GM12878 (cell line): ENCODE data around the gene SYT1. TPM values are rescaled to one million over a fixed set of nuclear protein-coding genes. Genes with fewer than 3 reads are reported as not detected.

ENCODE experiments used
- ATAC-seq: fragments of 200-7000 bp; cut with Tn5 transposase; 3 replicates; pipeline ENCODE4 v1.9.1; 2020; ENCODE audit warnings: mild to moderate bottlenecking, moderate library complexity
- BruUV-seq: library from RNA; stranded (reverse); fragments of 400-500 nt; replicated peaks from 2 replicates; lab custom pipeline; 2021; lab: Mats Ljungman, UMichigan
- CTCF ChIA-PET: fragments of 300-600 bp; sonication (Branson Sonifier 250); formaldehyde crosslinking; extraction: SDS; loops from one replicate; lab custom pipeline; 2021; ENCODE audit warnings: inconsistent platforms; lab: Yijun Ruan, JAX
- POLR2A ChIA-PET: fragments of 350-600 bp; formaldehyde crosslinking; extraction: SDS; loops from one replicate; lab custom pipeline; 2021; ENCODE audit warnings: inconsistent platforms; lab: Charles Lee
- RAD21 ChIA-PET: fragments of 300-600 bp; sonication (Branson Sonifier 250); formaldehyde crosslinking; loops from one replicate; lab custom pipeline; 2023; ENCODE audit warnings: antibody characterized with exemption; ENCODE audit not compliant: unreplicated experiment; lab: Charles Lee
- SMC1A ChIA-PET: fragments of 300-600 bp; sonication (Branson Sonifier 250); formaldehyde crosslinking; loops from one replicate; lab custom pipeline; 2023; ENCODE audit not compliant: unreplicated experiment, uncharacterized antibody; lab: Charles Lee
- DNase-seq: peaks from one replicate; pipeline ENCODE4 v3.0.0-alpha.2; 2011; ENCODE audit warnings: low read depth, low spot score
- FAIRE-seq: peaks from 3 replicates; lab custom pipeline; 2011; peaks lifted over from hg19 to GRCh38; lab: Jason Lieb, UNC
- H2AFZ ChIP-seq: 2 replicates; pipeline ENCODE4 v1.6.0; 2011; ENCODE audit warnings: low read depth, low read length, control low read depth; ENCODE audit not compliant: control insufficient read depth
- H3K27ac ChIP-seq: 2 replicates; pipeline ENCODE4 v1.5.1; 2011; ENCODE audit warnings: control low read depth; ENCODE audit not compliant: control insufficient read depth, insufficient read depth
- H3K27me3 ChIP-seq, 2 experiments: replicated peaks in 1 of 2; 2 replicates each; pipeline versions ENCODE4 v1.6.0 to v1.6.1; 2011; ENCODE audit warnings: low read length in 1 of 2; ENCODE audit not compliant: control insufficient read depth in 2 of 2, insufficient read depth in 2 of 2
- H3K36me3 ChIP-seq, 2 experiments: 2 replicates each; pipeline ENCODE4 v1.5.1; 2011; ENCODE audit warnings: low read length in 1 of 2; ENCODE audit not compliant: control insufficient read depth in 2 of 2, insufficient read depth in 2 of 2
- H3K4me1 ChIP-seq: 2 replicates; pipeline ENCODE4 v1.6.1; 2011; ENCODE audit warnings: mild to moderate bottlenecking, low read length, moderate library complexity, mixed read lengths; ENCODE audit not compliant: control insufficient read depth, insufficient read depth
- H3K4me2 ChIP-seq: 2 replicates; pipeline ENCODE4 v1.6.0; 2011; ENCODE audit warnings: control low read depth; ENCODE audit not compliant: control insufficient read depth, insufficient read depth
- H3K4me3 ChIP-seq: fragments of 200-600 bp; sonication (generic); 2 replicates; pipeline ENCODE4 v1.5.1; 2016
- H3K79me2 ChIP-seq: 2 replicates; pipeline ENCODE4 v1.6.0; 2011; ENCODE audit warnings: low read length; ENCODE audit not compliant: control insufficient read depth, insufficient read depth
- H3K9ac ChIP-seq: 2 replicates; pipeline ENCODE4 v1.8.0; 2011; ENCODE audit warnings: low read length, control low read depth, mixed read lengths; ENCODE audit not compliant: control insufficient read depth, insufficient read depth
- H3K9me3 ChIP-seq: replicated peaks from 3 replicates; pipeline ENCODE4 v1.5.1; 2011; ENCODE audit warnings: mild to moderate bottlenecking, low read length; ENCODE audit not compliant: control insufficient read depth, insufficient read depth
- H4K20me1 ChIP-seq: 2 replicates; pipeline ENCODE4 v1.6.0; 2011; ENCODE audit not compliant: control insufficient read depth, insufficient read depth
- ATF7 ChIP-seq: fragments of 450-650 bp; IDR thresholded peaks from 2 replicates; pipeline ENCODE4 v1.6.1; 2016; ENCODE audit warnings: low read depth, mild to moderate bottlenecking
- BCL11A ChIP-seq: IDR thresholded peaks from 2 replicates; pipeline ENCODE4 v1.6.1; 2011; ENCODE audit warnings: low read depth, low read length
- BRCA1 ChIP-seq: IDR thresholded peaks from 2 replicates; pipeline ENCODE4 v1.6.1; 2011; ENCODE audit warnings: low read depth, low read length, improper control_type of control experiment
- CREB1 ChIP-seq: IDR thresholded peaks from 2 replicates; pipeline ENCODE4 v1.6.1; 2012; ENCODE audit warnings: low read depth, mild to moderate bottlenecking, inconsistent platforms
- ELK1 ChIP-seq: IDR thresholded peaks from 2 replicates; pipeline ENCODE4 v1.6.1; 2012; ENCODE audit warnings: low read depth, low read length, improper control_type of control experiment
- EP300 ChIP-seq, 2 experiments: fragments of 150-350 bp in 1 of 2; IDR thresholded peaks; 2 replicates each; pipeline ENCODE4 v1.6.1; 2011 to 2012; ENCODE audit warnings: low read depth in 2 of 2, low read length in 2 of 2, borderline replicate concordance in 1 of 2, improper control_type of control experiment in 1 of 2, inconsistent platforms in 1 of 2; ENCODE audit not compliant: control insufficient read depth in 1 of 2
- FOXK2 ChIP-seq: fragments of 450-650 bp; IDR thresholded peaks from 2 replicates; pipeline ENCODE4 v1.6.1; 2017; ENCODE audit warnings: mild to moderate bottlenecking, moderate library complexity
- GATAD2B ChIP-seq: fragments of 450-650 bp; conservative IDR thresholded peaks from 2 replicates; pipeline ENCODE4 v1.6.1; 2017; ENCODE audit warnings: low read depth, mild to moderate bottlenecking, moderate library complexity
- IKZF2 ChIP-seq, 2 experiments: fragments of 450-650 bp; IDR thresholded peaks; 2 replicates each; pipeline ENCODE4 v1.6.1; 2017; ENCODE audit warnings: mild to moderate bottlenecking in 2 of 2, moderate library complexity in 2 of 2
- IRF3 ChIP-seq: fragments of 450-650 bp; IDR thresholded peaks from 2 replicates; pipeline ENCODE4 v1.6.1; 2014; ENCODE audit warnings: mild to moderate bottlenecking
- MEF2B ChIP-seq: fragments of 450-650 bp; IDR thresholded peaks from 2 replicates; pipeline ENCODE4 v1.6.1; 2018; ENCODE audit warnings: mild to moderate bottlenecking, moderate library complexity; ENCODE audit not compliant: partially characterized antibody, poor library complexity, severe bottlenecking
- NFXL1 ChIP-seq: fragments of 450-650 bp; IDR thresholded peaks from 2 replicates; pipeline ENCODE4 v1.6.1; 2017; ENCODE audit warnings: antibody characterized with exemption, mild to moderate bottlenecking, borderline replicate concordance
- NKRF ChIP-seq: fragments of 450-650 bp; conservative IDR thresholded peaks from 2 replicates; pipeline ENCODE4 v1.6.1; 2017; ENCODE audit warnings: mild to moderate bottlenecking, moderate library complexity
- PKNOX1 ChIP-seq: fragments of 450-650 bp; IDR thresholded peaks from 2 replicates; pipeline ENCODE4 v1.6.1; 2016; ENCODE audit warnings: mild to moderate bottlenecking
- RUNX3 ChIP-seq: IDR thresholded peaks from 2 replicates; pipeline ENCODE4 v1.6.1; 2012; ENCODE audit warnings: low read length, inconsistent platforms
- in situ Hi-C: fragments of 300-500 bp; cut with MboI; formaldehyde crosslinking; loops from 9 replicates; pipeline ENCODE4 v1.14.3; 2018; ENCODE audit warnings: mixed read lengths
- intact Hi-C: fragments of 100-400 bp; cut with micrococcal nuclease; formaldehyde crosslinking; loops from one replicate; pipeline ENCODE4 v1.14.2; 2022; ENCODE audit not compliant: unreplicated experiment
- polyA plus RNA-seq, 11 experiments: library from polyadenylated mRNA; depleted of rRNA in 4 of 11; unstranded in 6 of 11; stranded (reverse) in 5 of 11; fragments of >200 nt; fragmentation: Nextera tagmentation in 4 of 11; fragmentation: Illumina TruSeq in 1 of 11; extraction: Ambion mirVana in 4 of 11; extraction: Trizol in 1 of 11; gene quantifications; 1 replicate in 1 of 11; 2 replicates in 10 of 11; pipeline versions ENCODE4 v1.2.1 to v1.2.3, GENCODE V29; 2011 to 2016; ENCODE audit warnings: inconsistent platforms in 2 of 11, missing spikeins in 2 of 11, low read depth in 1 of 11
- total RNA-seq, 4 experiments: library from RNA; depleted of rRNA in 3 of 4; stranded (reverse); fragments of >200 nt in 3 of 4; fragmentation: Illumina TruSeq in 1 of 4; extraction: Trizol in 1 of 4; gene quantifications; 2 replicates each; pipeline versions ENCODE4 v1.2.1 to v1.2.3, GENCODE V29; 2013 to 2021

The SYT1 gene
- total and polyA plus RNA-seq, 10 of the 15 experiments (the other 5 are each of a cell fraction or from before 2014, with no cell fraction given): 0.10 to 0.28 TPM; not detected in 8

GRCh38 chr12:79056775-79057174, 192.2 kb downstream of the SYT1 start:
- H3K27ac ChIP-seq: no peak overlapping the region
- SMC1A ChIA-PET: interaction anchor here (0.6 to 3.9 kb wide), 3 partner anchors 11 to 252 kb away, joined by 3 to 41 read pairs (median 10); no protein-coding TSS in a partner anchor
- no peaks in the 10 kb centered on the region for H3K79me2 ChIP-seq
- RAD21 ChIA-PET: interaction anchor here (3.8 kb wide), 1 partner anchor 11 kb away, joined by 25 read pairs; no protein-coding TSS in a partner anchor
- no peaks in the 10 kb centered on the region for H3K36me3 ChIP-seq
- in situ Hi-C loops (no loop called here), intact Hi-C loops (loop anchor here (5.0 kb wide), 1 partner anchor 39 kb away; no protein-coding TSS in a partner anchor)
- BruUV-seq: no TSS peak
- no peaks in the 10 kb centered on the region for H4K20me1 ChIP-seq
- no peak overlapping the region for H3K4me2 ChIP-seq
- H3K9ac ChIP-seq: no peak overlapping the region
- H3K4me3 ChIP-seq: no peak overlapping the region
- POLR2A ChIA-PET: interaction anchor here (2.0 kb wide), 1 partner anchor 11 kb away, joined by 7 read pairs; no protein-coding TSS in a partner anchor
- no peaks in the 10 kb centered on the region for H3K9me3 ChIP-seq
- no peaks in the 10 kb centered on the region for H3K27me3 ChIP-seq
- ATAC-seq: peak; percentile 76
- no peak for DNase-seq
- CTCF ChIA-PET: interaction anchor here (3.5 kb wide), 1 partner anchor 11 kb away, joined by 21 read pairs; no protein-coding TSS in a partner anchor
- FAIRE-seq: peak; percentile 35
- H3K4me1 ChIP-seq: no peaks in the 10 kb centered on the region
- no peak overlapping the region for H2AFZ ChIP-seq
- TF ChIP-seq BCL11A (peak; percentile 46; the same call in 1 of the 2 replicates), ELK1 (no peak), NKRF (no peak), ATF7 (peak; percentile 20; the same call in 1 of the 2 replicates), IRF3 (no peak), FOXK2 (no peak), MEF2B (no peak), NFXL1 (no peak), BRCA1 (no peak), CREB1 (no peak), GATAD2B (no peak), PKNOX1 (peak; percentile 25; the same call in 1 of the 2 replicates), RUNX3 (no peak), EP300 (IDR thresholded peaks at IDR 0.05; ENCODE audit: borderline replicate concordance in 1 of 2, control insufficient read depth in 1 of 2, low read depth in 2 of 2, low read length in 2 of 2) (peak in 1 of 2 experiments; percentile 48; a peak in 1 of 4 replicates), IKZF2 (IDR thresholded peaks at IDR 0.05) (peak; percentile 51 to 58)
